GM20000 (cell line): ENCODE data around the gene ANP32A.

ENCODE experiments used
- DNase-seq: peaks from one replicate; pipeline ENCODE4 v3.0.0; 2012; ENCODE audit warnings: low spot score
- TF ChIP-seq, protein P1 (sequence below): IDR thresholded peaks from 2 replicates; pipeline ENCODE4 v1.5.1; 2012; ENCODE audit warnings: mild to moderate bottlenecking, control low read depth; ENCODE audit errors: extremely low read depth, missing control alignments

Gene ANP32A

DNA sequence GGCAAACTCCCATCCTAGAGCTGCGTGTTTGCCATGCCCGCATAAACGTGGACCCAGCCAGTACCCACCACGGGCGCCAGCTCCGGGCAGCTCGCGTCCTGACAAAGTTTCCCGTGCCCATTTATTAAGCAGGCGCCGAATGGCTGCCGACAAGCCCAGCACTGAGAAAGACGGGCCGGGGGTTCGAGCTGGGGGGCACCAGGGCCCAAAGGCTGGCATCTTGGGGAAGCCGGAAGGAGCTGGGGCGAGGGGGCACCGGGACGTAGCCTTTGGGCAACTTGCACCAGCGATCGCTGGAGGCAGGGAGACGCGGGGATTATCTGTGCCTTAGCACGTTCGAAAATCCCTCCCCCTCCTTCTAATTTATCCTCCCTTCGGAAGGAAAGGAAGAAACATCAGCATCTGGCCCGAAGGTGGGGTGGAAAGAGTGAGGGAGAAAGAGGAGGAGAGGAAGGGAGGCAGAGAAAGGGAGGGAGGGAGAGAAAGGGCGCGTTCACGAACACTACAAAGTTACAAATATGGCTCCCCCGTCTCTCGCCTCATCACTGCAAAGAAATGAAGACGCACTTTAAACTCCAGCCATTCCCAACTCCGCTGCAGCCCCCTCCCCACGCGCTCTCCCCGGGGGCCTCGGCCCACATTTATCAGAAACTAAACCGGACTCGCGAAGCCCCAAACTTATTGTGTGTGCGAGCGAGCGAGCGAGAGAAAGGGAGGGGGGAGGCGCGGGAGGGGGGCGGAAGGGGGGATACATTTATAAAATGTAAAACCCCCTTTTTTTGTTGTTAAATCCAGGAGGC, 1.0 kb downstream of the ANP32A start:
- TF ChIP-seq, protein P1, sequence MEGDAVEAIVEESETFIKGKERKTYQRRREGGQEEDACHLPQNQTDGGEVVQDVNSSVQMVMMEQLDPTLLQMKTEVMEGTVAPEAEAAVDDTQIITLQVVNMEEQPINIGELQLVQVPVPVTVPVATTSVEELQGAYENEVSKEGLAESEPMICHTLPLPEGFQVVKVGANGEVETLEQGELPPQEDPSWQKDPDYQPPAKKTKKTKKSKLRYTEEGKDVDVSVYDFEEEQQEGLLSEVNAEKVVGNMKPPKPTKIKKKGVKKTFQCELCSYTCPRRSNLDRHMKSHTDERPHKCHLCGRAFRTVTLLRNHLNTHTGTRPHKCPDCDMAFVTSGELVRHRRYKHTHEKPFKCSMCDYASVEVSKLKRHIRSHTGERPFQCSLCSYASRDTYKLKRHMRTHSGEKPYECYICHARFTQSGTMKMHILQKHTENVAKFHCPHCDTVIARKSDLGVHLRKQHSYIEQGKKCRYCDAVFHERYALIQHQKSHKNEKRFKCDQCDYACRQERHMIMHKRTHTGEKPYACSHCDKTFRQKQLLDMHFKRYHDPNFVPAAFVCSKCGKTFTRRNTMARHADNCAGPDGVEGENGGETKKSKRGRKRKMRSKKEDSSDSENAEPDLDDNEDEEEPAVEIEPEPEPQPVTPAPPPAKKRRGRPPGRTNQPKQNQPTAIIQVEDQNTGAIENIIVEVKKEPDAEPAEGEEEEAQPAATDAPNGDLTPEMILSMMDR, result no peak
- DNase-seq, result peak; percentile 39

DNA sequence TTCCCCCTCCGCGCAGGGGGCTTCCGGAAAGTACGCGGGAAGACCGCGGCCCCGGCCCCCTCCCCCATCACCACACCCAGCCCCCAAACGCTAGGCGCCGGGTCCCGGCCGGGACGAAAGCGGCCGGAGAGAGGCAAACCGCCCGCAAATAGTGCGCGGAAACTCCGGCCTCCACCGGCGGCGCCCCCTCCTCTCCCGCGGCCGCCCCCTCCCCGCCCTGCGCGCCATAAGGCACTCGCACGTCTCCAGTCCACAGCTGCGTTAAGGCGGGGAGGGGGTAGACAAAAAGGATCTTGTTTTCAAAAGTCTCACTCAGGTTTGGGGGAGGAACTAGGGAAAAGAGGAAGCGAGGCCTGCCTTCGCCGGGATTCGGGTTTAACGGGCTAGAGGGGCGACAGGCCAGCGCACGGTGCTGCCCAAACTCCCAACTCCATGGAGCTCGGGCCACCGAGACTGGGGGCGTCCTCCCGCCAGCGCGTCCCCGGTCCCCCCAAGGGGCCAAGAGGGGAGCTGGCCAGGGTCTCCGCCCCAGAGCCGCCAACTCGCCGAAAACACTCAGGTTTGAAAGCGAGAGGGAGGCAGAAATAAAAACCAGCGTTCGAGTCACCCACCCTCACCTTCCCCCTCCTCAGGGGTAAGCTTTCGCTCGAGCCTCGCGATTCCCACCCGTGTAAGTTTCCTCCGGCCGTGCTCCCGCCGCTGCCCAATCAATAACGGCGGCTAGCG, 1.8 kb downstream of the ANP32A start:
- TF ChIP-seq, protein P1, result no peak

DNA sequence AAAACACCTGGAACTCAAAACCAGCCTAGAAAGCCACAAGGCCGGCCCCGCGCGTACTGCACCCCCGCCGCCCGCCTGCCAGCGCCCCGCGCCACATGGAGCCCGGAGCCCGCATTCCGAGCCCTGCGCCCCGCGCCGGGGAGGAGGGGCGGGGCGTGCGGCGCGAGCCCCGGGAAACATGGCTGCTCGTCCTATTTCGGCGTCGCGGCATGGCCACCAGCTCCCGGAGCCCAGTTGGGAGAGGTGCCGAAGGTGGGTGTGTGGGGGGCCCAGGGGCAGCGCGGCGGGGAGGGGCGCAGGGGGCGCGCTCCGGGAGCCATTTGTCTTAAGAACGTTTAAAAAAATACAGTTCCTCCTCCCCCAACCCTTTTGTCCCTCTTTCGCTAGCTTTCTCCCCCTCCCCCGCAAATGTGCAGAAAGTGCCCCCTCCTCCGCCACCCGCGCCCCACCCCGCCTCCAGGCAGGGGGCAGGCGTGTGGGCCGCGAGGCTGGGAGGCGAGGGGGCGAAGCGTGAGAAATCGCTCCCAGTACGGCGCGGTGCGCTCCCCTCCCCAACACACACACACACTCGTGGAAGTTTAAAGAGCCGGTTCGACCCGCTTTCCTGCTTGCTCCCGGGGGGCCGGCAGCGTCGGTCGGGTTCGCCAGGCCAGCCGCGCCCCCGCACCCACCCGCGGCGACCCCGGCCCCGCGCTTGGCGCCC, 2.5 kb downstream of the ANP32A start:
- peak; percentile 76 for DNase-seq
- TF ChIP-seq, protein P1, result no peak

More for the DNA sequence above, 1.8 kb downstream of the ANP32A start:
- DNase-seq, result peak; percentile 59

DNA sequence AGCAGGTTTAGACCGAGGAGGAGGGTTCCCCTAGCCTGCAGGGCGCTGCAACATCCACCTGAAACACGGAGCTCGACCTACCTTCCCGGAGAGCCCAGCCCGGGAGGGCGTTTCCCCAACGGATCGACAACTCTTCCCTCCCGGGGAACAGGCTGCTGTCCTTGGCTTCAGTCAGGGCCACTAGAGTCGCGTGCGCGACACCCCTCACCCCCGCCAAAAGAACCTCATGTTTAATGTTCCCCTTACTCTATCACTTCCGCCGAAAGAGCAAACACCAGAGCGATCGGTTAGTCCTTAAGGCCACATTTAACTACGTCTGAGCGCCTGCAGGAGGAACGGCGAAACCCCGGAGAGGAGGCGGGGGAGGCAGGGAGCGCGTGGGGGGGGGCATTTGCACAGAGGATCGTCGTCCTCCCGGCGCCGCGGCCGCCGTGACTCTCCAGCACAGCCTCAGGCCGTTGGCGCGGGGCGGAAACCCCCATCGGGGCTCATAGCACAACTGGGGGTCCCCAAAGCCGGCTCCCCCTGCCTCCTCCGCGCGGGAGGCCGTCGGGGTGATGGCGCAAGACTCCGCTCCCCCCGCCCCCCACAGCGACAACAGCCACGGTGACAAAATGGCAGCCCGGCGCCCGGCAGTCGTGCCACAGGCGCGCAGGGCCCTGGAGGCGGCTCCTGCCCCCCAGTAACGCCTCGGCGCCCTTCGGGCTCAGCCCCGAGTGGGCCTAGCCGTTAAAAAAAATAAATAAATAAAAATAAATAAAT, 3.2 kb downstream of the ANP32A start:
- TF ChIP-seq, protein P1, result no peak
- DNase-seq, result peak; percentile 79

DNA sequence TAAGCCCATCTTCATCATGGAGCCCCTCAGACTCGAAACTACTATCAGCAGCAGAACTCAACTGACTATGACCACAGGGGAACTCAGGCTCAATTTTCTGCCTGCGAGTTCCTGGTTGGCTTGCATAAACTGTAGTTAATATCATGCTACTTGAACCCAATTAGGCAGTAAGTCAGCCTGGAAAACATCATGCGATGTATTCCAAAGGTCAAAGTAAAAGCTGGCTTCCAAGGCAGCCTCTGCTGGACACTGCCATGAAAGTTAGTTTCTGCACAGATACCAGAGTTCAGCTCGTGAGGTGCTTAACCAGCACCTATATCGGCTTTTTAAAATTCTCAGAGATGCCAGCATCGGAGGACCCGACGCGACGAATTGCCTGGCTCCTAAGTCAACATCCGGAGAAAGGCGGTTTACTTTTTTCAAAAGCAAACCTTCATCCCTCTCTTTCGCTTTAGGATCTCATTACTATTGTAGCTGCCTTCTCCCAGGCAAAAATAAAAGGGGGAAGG, 3.8 kb downstream of the ANP32A start:
- DNase-seq, result no peak
- TF ChIP-seq, protein P1, result no peak

DNA sequence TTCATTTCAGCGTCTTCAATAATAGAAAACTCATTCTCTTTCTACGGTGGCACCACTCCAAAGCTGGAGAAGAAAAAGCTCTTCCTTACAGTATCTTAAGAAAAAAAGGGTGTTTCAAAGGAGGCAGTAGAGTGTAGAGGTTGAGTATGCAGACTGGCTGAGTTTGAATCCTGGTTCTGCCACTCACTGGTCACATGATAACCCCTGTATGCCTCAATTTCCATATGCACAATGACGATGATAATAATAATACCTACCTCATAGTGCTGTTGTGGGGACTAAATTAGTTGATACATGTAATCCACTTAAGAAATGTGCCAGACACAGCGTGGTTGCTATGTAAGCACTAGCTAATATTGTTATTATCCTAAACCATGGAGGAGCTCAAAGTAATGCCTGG, 4.5 kb downstream of the ANP32A start:
- DNase-seq, result no peak
- TF ChIP-seq, protein P1, result no peak
